ENCODE measurements around the gene NUP54. TPM values are rescaled to one million over a fixed set of nuclear protein-coding genes. Genes with fewer than 3 reads are reported as not detected.

NUP54 gene
- total and polyA plus RNA-seq, 8 donors = 26.8 to 118 (median 88.5) TPM

- Histone ChIP-seq H3K27me3 (no peaks in the 10 kb centered on the region), H3K36me3 (peaks cover 0 to 52% of the 10 kb centered on the region in 2 donors), H3K4me1 (peaks cover 53 to 79% of the 10 kb centered on the region in 2 donors), H3K4me3 (no peak overlapping the region), H3K27ac (peak overlapping the region; percentile 79 to 91), H3K9me3 (no peaks in the 10 kb centered on the region)
- TF ChIP-seq, protein P1, sequence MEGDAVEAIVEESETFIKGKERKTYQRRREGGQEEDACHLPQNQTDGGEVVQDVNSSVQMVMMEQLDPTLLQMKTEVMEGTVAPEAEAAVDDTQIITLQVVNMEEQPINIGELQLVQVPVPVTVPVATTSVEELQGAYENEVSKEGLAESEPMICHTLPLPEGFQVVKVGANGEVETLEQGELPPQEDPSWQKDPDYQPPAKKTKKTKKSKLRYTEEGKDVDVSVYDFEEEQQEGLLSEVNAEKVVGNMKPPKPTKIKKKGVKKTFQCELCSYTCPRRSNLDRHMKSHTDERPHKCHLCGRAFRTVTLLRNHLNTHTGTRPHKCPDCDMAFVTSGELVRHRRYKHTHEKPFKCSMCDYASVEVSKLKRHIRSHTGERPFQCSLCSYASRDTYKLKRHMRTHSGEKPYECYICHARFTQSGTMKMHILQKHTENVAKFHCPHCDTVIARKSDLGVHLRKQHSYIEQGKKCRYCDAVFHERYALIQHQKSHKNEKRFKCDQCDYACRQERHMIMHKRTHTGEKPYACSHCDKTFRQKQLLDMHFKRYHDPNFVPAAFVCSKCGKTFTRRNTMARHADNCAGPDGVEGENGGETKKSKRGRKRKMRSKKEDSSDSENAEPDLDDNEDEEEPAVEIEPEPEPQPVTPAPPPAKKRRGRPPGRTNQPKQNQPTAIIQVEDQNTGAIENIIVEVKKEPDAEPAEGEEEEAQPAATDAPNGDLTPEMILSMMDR (IDR thresholded peaks at IDR 0.05) = no peak
- DNase-seq = peak in 1 of 4 donors; percentile 43
- intact Hi-C loops (cut with DNase I) = no loop called here
- peak; percentile 73 for ATAC-seq
Measured at GRCh38 chr4:76194325-76194724, 46.1 kb upstream of the NUP54 start.

- TF ChIP-seq, protein P1 (IDR thresholded peaks at IDR 0.05) = no peak
- Histone ChIP-seq H3K4me1 (peaks cover 34 to 70% of the 10 kb centered on the region in 2 donors), H3K27me3 (no peaks in the 10 kb centered on the region), H3K9me3 (no peaks in the 10 kb centered on the region), H3K27ac (peak overlapping the region in 1 of 2 donors; percentile 43), H3K4me3 (no peak overlapping the region), H3K36me3 (peaks cover 0 to 65% of the 10 kb centered on the region in 2 donors)
- intact Hi-C loops (cut with DNase I) = no loop called here
- ATAC-seq (no peak), DNase-seq (no peak)
Measured at GRCh38 chr4:76192236-76192635, 44.0 kb upstream of the NUP54 start.

- H3K36me3 ChIP-seq = peaks cover 0 to 72% of the 10 kb centered on the region in 2 donors
- intact Hi-C loops (cut with DNase I) = no loop called here
- no peak for DNase-seq
- H3K9me3 ChIP-seq = no peaks in the 10 kb centered on the region
- ATAC-seq = no peak
- TF ChIP-seq, protein P1 (IDR thresholded peaks at IDR 0.05) = no peak
- H3K27me3 ChIP-seq = no peaks in the 10 kb centered on the region
- H3K4me3 ChIP-seq = no peak overlapping the region
- H3K4me1 ChIP-seq = peaks cover 4 to 33% of the 10 kb centered on the region in 2 donors
- no peak overlapping the region for H3K27ac ChIP-seq
Measured at GRCh38 chr4:76188557-76188956, 40.4 kb upstream of the NUP54 start.

- no peaks in the 10 kb centered on the region for H3K9me3 ChIP-seq
- peaks cover 0 to 68% of the 10 kb centered on the region in 2 donors for H3K36me3 ChIP-seq
- TF ChIP-seq, protein P1 (IDR thresholded peaks at IDR 0.05) = no peak
- no peaks in the 10 kb centered on the region for H3K27me3 ChIP-seq
- H3K27ac ChIP-seq = no peak overlapping the region
- ATAC-seq (no peak), DNase-seq (no peak)
- H3K4me3 ChIP-seq = no peak overlapping the region
- peaks cover 3 to 29% of the 10 kb centered on the region in 2 donors for H3K4me1 ChIP-seq
- intact Hi-C loops (cut with DNase I) = no loop called here
Measured at GRCh38 chr4:76188149-76188548, 40.0 kb upstream of the NUP54 start.

GRCh38 chr4:76187152-76187551, 39.0 kb upstream of the NUP54 start:
- Histone ChIP-seq H3K27ac (no peak overlapping the region), H3K4me3 (no peak overlapping the region), H3K27me3 (no peaks in the 10 kb centered on the region), H3K9me3 (no peaks in the 10 kb centered on the region), H3K36me3 (peaks cover 0 to 58% of the 10 kb centered on the region in 2 donors), H3K4me1 (peaks cover 0 to 20% of the 10 kb centered on the region in 2 donors)
- intact Hi-C loops (cut with DNase I) = no loop called here
- ATAC-seq (no peak), DNase-seq (no peak)
- TF ChIP-seq, protein P1 (IDR thresholded peaks at IDR 0.05) = no peak
